ENCODE measurements around the gene AMBP. TPM values are rescaled to one million over a fixed set of nuclear protein-coding genes. Genes with fewer than 3 reads are reported as not detected.
"Not testable (repeated sequence)": the region's sequence is repeated elsewhere in the genome, so short reads cannot be mapped to it uniquely, and the experiment has no call there.

Gene AMBP
- total RNA-seq, 2 experiments from 2014 or later, result not detected

DNA sequence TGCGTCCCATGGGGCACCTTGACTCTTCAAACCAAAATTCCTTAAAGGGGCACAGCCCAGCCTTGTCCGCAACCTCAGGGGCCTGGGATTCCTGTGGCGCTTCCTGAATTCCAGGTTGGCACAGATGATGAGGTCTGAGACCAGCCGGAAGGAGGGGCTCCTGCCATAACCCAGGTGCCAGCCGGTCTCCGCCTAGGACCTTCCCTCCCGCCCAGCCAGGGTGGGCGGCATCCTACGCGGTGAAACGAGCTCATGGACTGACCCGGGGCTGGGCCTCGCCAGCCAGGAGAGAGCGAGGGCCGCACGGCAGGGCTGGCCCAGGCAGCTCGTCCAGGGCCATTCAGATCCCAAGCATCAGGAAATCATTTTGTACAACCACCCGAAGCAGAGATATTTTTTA, 23.0 kb downstream of the AMBP start:
- no peaks in the 10 kb centered on the region for H3K36me3 Mint-ChIP-seq
- DNase-seq, result peak; percentile 31
- CTCF ChIA-PET, result interaction anchor here (1.0 kb wide), 1 partner anchor 27 kb away, joined by 4 read pairs; no protein-coding TSS in a partner anchor

GRCh38 chr9:114054191-114054690, 23.9 kb downstream of the AMBP start:
- no peaks in the 10 kb centered on the region for H3K36me3 Mint-ChIP-seq
- DNase-seq (peak; percentile 27), ATAC-seq (no peak)
- no peaks in the 10 kb centered on the region for H3K27me3 Mint-ChIP-seq
- no peaks in the 10 kb centered on the region for H3K4me1 Mint-ChIP-seq
- H3K4me3 Mint-ChIP-seq, result no peak overlapping the region
- no peaks in the 10 kb centered on the region for H3K9me3 Mint-ChIP-seq (ENCODE audit: low read depth)
- no peak overlapping the region for H3K27ac Mint-ChIP-seq
- CTCF ChIA-PET, result interaction anchor here (1.0 kb wide), 1 partner anchor 28 kb away, joined by 4 read pairs; no protein-coding TSS in a partner anchor

More for the DNA sequence above, 23.0 kb downstream of the AMBP start:
- no peak for ATAC-seq
- no peaks in the 10 kb centered on the region for H3K4me1 Mint-ChIP-seq
- H3K4me3 Mint-ChIP-seq, result no peak overlapping the region
- no peaks in the 10 kb centered on the region for H3K27me3 Mint-ChIP-seq
- no peak overlapping the region for H3K27ac Mint-ChIP-seq
- H3K9me3 Mint-ChIP-seq (ENCODE audit: low read depth), result no peaks in the 10 kb centered on the region

DNA sequence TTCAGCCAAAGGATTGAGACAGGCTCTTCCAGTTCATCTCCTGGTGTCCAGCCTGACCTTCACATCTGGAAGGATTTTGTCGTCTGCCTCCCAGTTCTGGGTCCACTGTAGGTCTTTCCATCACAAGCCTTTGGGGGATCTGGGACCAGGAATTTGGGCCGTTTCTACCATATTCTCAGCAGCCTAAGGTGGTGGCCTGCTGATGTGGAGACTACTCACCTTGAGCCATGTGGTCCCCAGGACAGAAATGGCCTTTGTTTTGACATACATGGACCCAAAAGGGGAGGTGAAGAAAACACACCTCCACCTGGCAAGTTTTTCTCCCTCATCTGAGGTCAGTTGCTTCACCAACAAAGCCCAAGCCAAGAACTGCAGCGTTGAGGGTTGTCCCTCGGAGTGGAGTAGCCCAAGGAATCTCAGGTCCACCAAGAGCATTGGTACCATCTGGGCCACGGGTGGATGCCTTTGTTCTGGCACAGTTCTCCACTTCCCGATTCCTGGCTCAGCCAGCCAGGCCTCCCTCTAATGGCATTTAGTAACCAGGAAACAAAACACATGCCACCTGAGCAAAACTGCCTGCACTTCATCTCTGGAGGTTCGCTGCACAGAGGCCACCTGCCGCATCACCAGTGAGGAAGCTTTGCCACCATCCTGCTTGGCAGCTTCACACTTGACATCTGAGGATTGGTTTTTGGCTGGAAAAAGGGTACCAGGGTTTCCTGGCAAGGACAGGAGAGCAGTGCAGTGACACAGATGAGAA, 24.7 kb downstream of the AMBP start:
- no peak for ATAC-seq
- no peaks in the 10 kb centered on the region for H3K27me3 Mint-ChIP-seq
- no peaks in the 10 kb centered on the region for H3K4me1 Mint-ChIP-seq
- DNase-seq, result peak; percentile 35
- H3K9me3 Mint-ChIP-seq (ENCODE audit: low read depth), result no peaks in the 10 kb centered on the region
- H3K4me3 Mint-ChIP-seq, result no peak overlapping the region
- CTCF ChIA-PET, result no interaction called here
- no peaks in the 10 kb centered on the region for H3K36me3 Mint-ChIP-seq
- H3K27ac Mint-ChIP-seq, result no peak overlapping the region

DNA sequence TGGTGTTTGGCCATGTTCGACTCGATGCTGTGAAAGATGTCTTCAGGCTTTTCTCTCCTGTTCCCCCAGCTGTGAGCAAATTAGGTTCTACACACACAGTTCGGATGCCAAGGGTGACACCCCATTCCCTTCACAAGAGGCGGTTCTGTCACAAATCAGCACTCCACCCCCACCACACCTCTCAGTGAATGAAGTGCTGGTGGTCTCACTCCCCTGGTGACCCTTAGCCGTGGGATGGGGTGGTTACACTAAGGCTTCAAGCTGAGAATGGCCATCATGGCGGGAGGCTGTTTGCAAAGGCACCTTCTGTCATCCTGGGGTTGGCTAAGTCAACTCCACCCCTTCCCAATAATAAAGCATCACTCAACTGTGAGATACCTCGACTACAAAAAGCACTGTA, 26.4 kb downstream of the AMBP start:
- ATAC-seq (no peak), DNase-seq (peak; percentile 33)
- H3K4me3 Mint-ChIP-seq, result no peak overlapping the region
- no peaks in the 10 kb centered on the region for H3K27me3 Mint-ChIP-seq
- no peaks in the 10 kb centered on the region for H3K4me1 Mint-ChIP-seq
- H3K27ac Mint-ChIP-seq, result no peak overlapping the region
- H3K36me3 Mint-ChIP-seq, result no peaks in the 10 kb centered on the region
- no peaks in the 10 kb centered on the region for H3K9me3 Mint-ChIP-seq (ENCODE audit: low read depth)
- CTCF ChIA-PET, result interaction anchor here (2.1 kb wide), 1 partner anchor 31 kb away, joined by 6 read pairs; no protein-coding TSS in a partner anchor

DNA sequence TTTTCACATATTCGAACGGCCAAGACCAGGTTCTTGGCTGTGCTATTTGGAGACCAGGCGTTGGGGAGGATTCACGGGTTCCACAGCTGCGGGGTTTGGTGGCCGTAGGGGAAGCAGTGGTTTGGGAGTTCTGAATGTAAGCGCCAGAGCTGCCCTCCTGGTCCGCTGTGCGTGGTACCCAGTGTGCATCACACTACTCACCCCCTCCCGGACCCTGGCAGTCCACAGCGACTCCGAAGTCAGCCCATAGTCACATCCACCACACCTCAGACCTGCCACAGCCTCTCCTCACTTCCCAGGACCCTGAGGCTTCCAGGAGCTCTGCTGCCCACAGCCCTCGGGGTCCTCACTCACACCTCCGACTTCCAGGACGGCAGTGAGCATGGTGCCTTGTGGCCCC, 26.8 kb downstream of the AMBP start:
- no peak overlapping the region for H3K4me3 Mint-ChIP-seq
- no peaks in the 10 kb centered on the region for H3K27me3 Mint-ChIP-seq
- H3K27ac Mint-ChIP-seq, result no peak overlapping the region
- no peaks in the 10 kb centered on the region for H3K4me1 Mint-ChIP-seq
- no peaks in the 10 kb centered on the region for H3K36me3 Mint-ChIP-seq
- DNase-seq, result peak; percentile 33
- CTCF ChIA-PET, result interaction anchor here (2.1 kb wide), 1 partner anchor 32 kb away, joined by 6 read pairs; no protein-coding TSS in a partner anchor
- H3K9me3 Mint-ChIP-seq (ENCODE audit: low read depth), result no peaks in the 10 kb centered on the region
- no peak for ATAC-seq

- DNase-seq (peak; percentile 32), ATAC-seq (no peak)
- peaks cover 3% of the 10 kb centered on the region for H3K27me3 Mint-ChIP-seq
- H3K36me3 Mint-ChIP-seq, result no peaks in the 10 kb centered on the region
- CTCF ChIA-PET, result interaction anchor here (2.1 kb wide), 1 partner anchor 32 kb away, joined by 6 read pairs; no protein-coding TSS in a partner anchor
- H3K4me3 Mint-ChIP-seq, result no peak overlapping the region
- no peaks in the 10 kb centered on the region for H3K9me3 Mint-ChIP-seq (ENCODE audit: low read depth)
- no peaks in the 10 kb centered on the region for H3K4me1 Mint-ChIP-seq
- no peak overlapping the region for H3K27ac Mint-ChIP-seq
Observed at GRCh38 chr9:114050646-114051045, 27.5 kb downstream of the AMBP start.

DNA sequence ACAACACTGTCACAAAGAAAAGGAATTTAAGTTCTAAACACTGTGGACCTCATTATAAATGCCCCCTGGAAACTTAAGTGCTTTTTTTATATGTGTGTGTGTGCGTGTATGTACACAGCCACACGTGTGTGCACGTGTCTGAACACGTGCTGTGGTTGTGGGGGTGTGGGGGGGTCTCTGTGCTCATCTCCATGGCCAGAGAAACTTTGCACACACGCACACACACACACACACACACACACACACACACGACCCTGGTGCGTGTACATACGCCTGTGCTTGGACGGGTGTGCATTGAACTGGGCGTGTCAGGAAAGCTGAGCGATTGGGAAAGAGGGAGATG, 27.9 kb downstream of the AMBP start:
- Mint-ChIP-seq H3K9me3 (ENCODE audit: low read depth) (no peaks in the 10 kb centered on the region), H3K27me3 (peaks cover 6% of the 10 kb centered on the region), H3K4me3 (no peak overlapping the region), H3K27ac (no peak overlapping the region), H3K4me1 (no peaks in the 10 kb centered on the region), H3K36me3 (no peaks in the 10 kb centered on the region)
- ATAC-seq, result no peak
- DNase-seq, result peak; percentile 5
- CTCF ChIA-PET, result interaction anchor here (2.1 kb wide), 1 partner anchor 33 kb away, joined by 6 read pairs; no protein-coding TSS in a partner anchor

- Mint-ChIP-seq H3K27ac (no peak overlapping the region), H3K27me3 (peaks cover 9% of the 10 kb centered on the region), H3K36me3 (no peaks in the 10 kb centered on the region), H3K4me1 (no peaks in the 10 kb centered on the region), H3K9me3 (ENCODE audit: low read depth) (no peaks in the 10 kb centered on the region), H3K4me3 (no peak overlapping the region)
- ATAC-seq, result no peak
- CTCF ChIA-PET, result no interaction called here
- peak; percentile 28 for DNase-seq
Observed at GRCh38 chr9:114049441-114050225, 28.5 kb downstream of the AMBP start.

GRCh38 chr9:114048533-114049415, 29.3 kb downstream of the AMBP start:
- no peaks in the 10 kb centered on the region for H3K9me3 Mint-ChIP-seq (ENCODE audit: low read depth)
- DNase-seq (peak; percentile 26), ATAC-seq (no peak)
- H3K27me3 Mint-ChIP-seq, result peaks cover 12% of the 10 kb centered on the region
- no peak overlapping the region for H3K27ac Mint-ChIP-seq
- H3K4me1 Mint-ChIP-seq, result no peaks in the 10 kb centered on the region
- no peak overlapping the region for H3K4me3 Mint-ChIP-seq
- CTCF ChIA-PET, result no interaction called here
- no peaks in the 10 kb centered on the region for H3K36me3 Mint-ChIP-seq

- peaks cover 12% of the 10 kb centered on the region for H3K27me3 Mint-ChIP-seq
- H3K4me3 Mint-ChIP-seq, result no peak overlapping the region
- H3K9me3 Mint-ChIP-seq (ENCODE audit: low read depth), result no peaks in the 10 kb centered on the region
- peak; percentile 19 for DNase-seq
- CTCF ChIA-PET, result no interaction called here
- no peak overlapping the region for H3K27ac Mint-ChIP-seq
- ATAC-seq, result no peak
- no peaks in the 10 kb centered on the region for H3K4me1 Mint-ChIP-seq
- H3K36me3 Mint-ChIP-seq, result no peaks in the 10 kb centered on the region
Observed at GRCh38 chr9:114047717-114048116, 30.4 kb downstream of the AMBP start.

- ATAC-seq (no peak), DNase-seq (no peak)
- H3K4me3 Mint-ChIP-seq, result no peak overlapping the region
- no peaks in the 10 kb centered on the region for H3K4me1 Mint-ChIP-seq
- H3K27ac Mint-ChIP-seq, result no peak overlapping the region
- H3K27me3 Mint-ChIP-seq, result peaks cover 12% of the 10 kb centered on the region
- CTCF ChIA-PET, result no interaction called here
- H3K9me3 Mint-ChIP-seq (ENCODE audit: low read depth), result no peaks in the 10 kb centered on the region
- H3K36me3 Mint-ChIP-seq, result no peaks in the 10 kb centered on the region
Observed at GRCh38 chr9:114046875-114047274, 31.2 kb downstream of the AMBP start.

DNA sequence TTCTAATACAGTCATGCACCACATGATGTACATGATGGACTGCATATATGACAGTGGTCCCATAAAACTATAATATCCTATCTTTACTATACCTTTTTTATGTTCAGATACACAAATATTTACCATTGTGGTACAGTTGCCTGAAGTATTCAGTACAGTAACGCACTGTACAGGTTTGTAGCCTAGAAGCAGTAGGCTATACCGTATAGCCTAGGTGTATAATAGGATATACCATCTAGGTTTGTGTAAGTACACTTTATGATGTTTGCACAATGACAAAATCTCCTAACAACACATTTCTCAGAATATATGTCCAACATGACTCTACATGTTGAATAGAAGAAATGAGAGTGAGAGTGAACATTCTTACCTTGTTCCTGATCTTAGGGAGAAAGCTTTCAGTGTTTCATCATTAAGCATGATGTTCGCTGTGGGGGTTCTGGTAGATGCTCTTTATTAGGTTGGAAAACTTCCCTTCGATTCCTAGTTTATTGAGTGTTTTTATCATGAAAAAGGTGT, 31.8 kb downstream of the AMBP start:
- Mint-ChIP-seq H3K36me3 (no peaks in the 10 kb centered on the region), H3K4me1 (no peaks in the 10 kb centered on the region), H3K4me3 (no peak overlapping the region), H3K9me3 (ENCODE audit: low read depth) (no peaks in the 10 kb centered on the region), H3K27me3 (peaks cover 12% of the 10 kb centered on the region), H3K27ac (no peak overlapping the region)
- DNase-seq (no peak), ATAC-seq (no peak)
- CTCF ChIA-PET, result no interaction called here

- CTCF ChIA-PET, H3K36me3 Mint-ChIP-seq: not testable (repeated sequence)
Observed at GRCh38 chr9:114043660-114044059, 34.4 kb downstream of the AMBP start.

More at GRCh38 chr9:114043660-114044059, 34.4 kb downstream of the AMBP start:
- DNase-seq; H3K9me3 Mint-ChIP-seq (ENCODE audit: low read depth); ATAC-seq; H3K4me1 Mint-ChIP-seq; H3K4me3 Mint-ChIP-seq; H3K27ac Mint-ChIP-seq: not testable (repeated sequence)
- peaks cover 12% of the 10 kb centered on the region for H3K27me3 Mint-ChIP-seq

All from activated CD8-positive, alpha-beta memory T cell treated with anti-CD3 and anti-CD28 coated beads, Interleukin-2, amount 10 ng/mL, durations not matched to agents 7 days and 5 days (primary cell).